Loucy (cell line): Measurements from ENCODE around the gene RIMS1.

ENCODE experiments used
- EZH2phosphoT487 ChIP-seq: fragments of 200-600 bp; IDR thresholded peaks from 2 replicates; pipeline ENCODE4 v1.6.1; 2018; ENCODE audit warnings: antibody characterized with exemption, mild to moderate bottlenecking, moderate library complexity, borderline replicate concordance
- TF ChIP-seq, protein P1 (sequence below): fragments of 200-600 bp; sonication (generic); conservative IDR thresholded peaks from 2 replicates; pipeline ENCODE4 v1.5.1; 2014; ENCODE audit warnings: mild to moderate bottlenecking, antibody characterized with exemption, low read length

GRCh38 chr6:72328775-72329174 lies 442.4 kb downstream of the RIMS1 start:
- TF ChIP-seq, protein P1, sequence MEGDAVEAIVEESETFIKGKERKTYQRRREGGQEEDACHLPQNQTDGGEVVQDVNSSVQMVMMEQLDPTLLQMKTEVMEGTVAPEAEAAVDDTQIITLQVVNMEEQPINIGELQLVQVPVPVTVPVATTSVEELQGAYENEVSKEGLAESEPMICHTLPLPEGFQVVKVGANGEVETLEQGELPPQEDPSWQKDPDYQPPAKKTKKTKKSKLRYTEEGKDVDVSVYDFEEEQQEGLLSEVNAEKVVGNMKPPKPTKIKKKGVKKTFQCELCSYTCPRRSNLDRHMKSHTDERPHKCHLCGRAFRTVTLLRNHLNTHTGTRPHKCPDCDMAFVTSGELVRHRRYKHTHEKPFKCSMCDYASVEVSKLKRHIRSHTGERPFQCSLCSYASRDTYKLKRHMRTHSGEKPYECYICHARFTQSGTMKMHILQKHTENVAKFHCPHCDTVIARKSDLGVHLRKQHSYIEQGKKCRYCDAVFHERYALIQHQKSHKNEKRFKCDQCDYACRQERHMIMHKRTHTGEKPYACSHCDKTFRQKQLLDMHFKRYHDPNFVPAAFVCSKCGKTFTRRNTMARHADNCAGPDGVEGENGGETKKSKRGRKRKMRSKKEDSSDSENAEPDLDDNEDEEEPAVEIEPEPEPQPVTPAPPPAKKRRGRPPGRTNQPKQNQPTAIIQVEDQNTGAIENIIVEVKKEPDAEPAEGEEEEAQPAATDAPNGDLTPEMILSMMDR = no peak
- no peak for TF ChIP-seq EZH2phosphoT487
